BLaER1 treated with 17β-estradiol and CSF1 and Interleukin-3, amounts not matched to agents 10 nM and 100 nM (cell line): Measurements from ENCODE around the gene RGS2.

Experiments
- H3K27ac ChIP-seq, 11 experiments: shearing (Covaris generic); formaldehyde crosslinking; 2 replicates each; pipeline ENCODE4 v1.8.1; 2022
- H3K27me3 ChIP-seq, 11 experiments: shearing (Covaris generic); formaldehyde crosslinking; 2 replicates each; pipeline ENCODE4 v1.8.1; 2022
- H3K36me3 ChIP-seq, 11 experiments: shearing (Covaris generic); formaldehyde crosslinking; 2 replicates each; pipeline ENCODE4 v1.8.1; 2022
- H3K4me1 ChIP-seq, 10 experiments: shearing (Covaris generic); formaldehyde crosslinking; 2 replicates each; pipeline ENCODE4 v1.8.1; 2022
- H3K4me2 ChIP-seq, 11 experiments: shearing (Covaris generic); formaldehyde crosslinking; 2 replicates each; pipeline ENCODE4 v1.8.1; 2022
- H3K4me3 ChIP-seq, 10 experiments: shearing (Covaris generic); formaldehyde crosslinking; 2 replicates each; pipeline ENCODE4 v1.8.1; 2022
- H3K9ac ChIP-seq, 11 experiments: shearing (Covaris generic); formaldehyde crosslinking; 2 replicates each; pipeline ENCODE4 v1.8.1; 2022
- H3K9me3 ChIP-seq, 11 experiments: shearing (Covaris generic); formaldehyde crosslinking; replicated peaks in 1 of 11; 2 replicates each; pipeline ENCODE4 v1.8.1; 2022
- H4K20me1 ChIP-seq, 11 experiments: shearing (Covaris generic); formaldehyde crosslinking; 2 replicates each; pipeline ENCODE4 v1.8.1; 2022
- Cebpa-rat ChIP-seq, 11 experiments: shearing (Covaris generic); IDR thresholded peaks; 2 replicates each; pipeline ENCODE4 v1.8.1; 2022

Gene RGS2

GRCh38 chr1:192858456-192858855 lies 49.6 kb downstream of the RGS2 start:
- Histone ChIP-seq H3K36me3 (no peaks in the 10 kb centered on the region), H3K27me3 (no peaks in the 10 kb centered on the region), H3K9ac (no peak overlapping the region), H3K4me1 (peaks cover 0 to 10% (median 3%) of the 10 kb centered on the region in 10 experiments; a peak in 5 of 20 replicates), H3K4me3 (no peak overlapping the region), H3K4me2 (peak overlapping the region in 1 of 11 experiments; percentile 36; a peak in 3 of 22 replicates), H3K27ac (no peak overlapping the region), H4K20me1 (no peaks in the 10 kb centered on the region), H3K9me3 (no peaks in the 10 kb centered on the region)
- TF ChIP-seq Cebpa-rat (IDR thresholded peaks at IDR 0.05), result no peak

GRCh38 chr1:192859808-192860207 lies 51.0 kb downstream of the RGS2 start:
- H3K4me1 ChIP-seq, result peaks cover 0 to 10% (median 3%) of the 10 kb centered on the region in 10 experiments; a peak in 5 of 20 replicates
- H3K27ac ChIP-seq, result no peak overlapping the region
- no peak overlapping the region for H3K4me2 ChIP-seq
- no peak overlapping the region for H3K9ac ChIP-seq
- H3K36me3 ChIP-seq, result no peaks in the 10 kb centered on the region
- no peak for TF ChIP-seq Cebpa-rat (IDR thresholded peaks at IDR 0.05)
- no peaks in the 10 kb centered on the region for H4K20me1 ChIP-seq
- no peaks in the 10 kb centered on the region for H3K27me3 ChIP-seq
- H3K4me3 ChIP-seq, result no peak overlapping the region
- no peaks in the 10 kb centered on the region for H3K9me3 ChIP-seq

GRCh38 chr1:192860478-192861185 lies 51.8 kb downstream of the RGS2 start:
- Histone ChIP-seq H3K27me3 (no peaks in the 10 kb centered on the region), H3K36me3 (no peaks in the 10 kb centered on the region), H3K4me1 (peaks cover 0 to 10% (median 3%) of the 10 kb centered on the region in 10 experiments; a peak in 5 of 20 replicates), H3K9me3 (no peaks in the 10 kb centered on the region), H4K20me1 (no peaks in the 10 kb centered on the region), H3K27ac (no peak overlapping the region), H3K4me3 (no peak overlapping the region), H3K9ac (no peak overlapping the region), H3K4me2 (no peak overlapping the region)
- no peak for TF ChIP-seq Cebpa-rat (IDR thresholded peaks at IDR 0.05)

GRCh38 chr1:192861860-192862259 lies 53.0 kb downstream of the RGS2 start:
- Histone ChIP-seq H3K9ac (no peak overlapping the region), H3K27ac (no peak overlapping the region)
- TF ChIP-seq Cebpa-rat (IDR thresholded peaks at IDR 0.05), result no peak

More at GRCh38 chr1:192861860-192862259, 53.0 kb downstream of the RGS2 start:
- no peaks in the 10 kb centered on the region for H3K36me3 ChIP-seq
- peaks cover 0 to 10% (median 3%) of the 10 kb centered on the region in 10 experiments; a peak in 5 of 20 replicates for H3K4me1 ChIP-seq
- no peaks in the 10 kb centered on the region for H3K9me3 ChIP-seq
- no peak overlapping the region for H3K4me2 ChIP-seq
- no peaks in the 10 kb centered on the region for H3K27me3 ChIP-seq
- no peaks in the 10 kb centered on the region for H4K20me1 ChIP-seq
- H3K4me3 ChIP-seq, result no peak overlapping the region
